Hypothalamus (tissue), 51 donors: Measurements from ENCODE around the gene DNAJA3.
A peak's percentile ranks its signal among the peaks of the same experiment; 100 is the strongest.

Source experiments
- DNase-seq, 51 donors: peaks; one replicate each; lab custom pipeline; 2025; lab: John Stamatoyannopoulos, UW

Gene DNAJA3

GRCh38 chr16:4425378-4426020 is at the start of gene DNAJA3:
TSS of gene DNAJA3 (plus strand) at chr16:4425868. CDS start at chr16:4425882, 14 bp downstream.
- peak; percentile 65 to 99 (median 89) for DNase-seq

DNA sequence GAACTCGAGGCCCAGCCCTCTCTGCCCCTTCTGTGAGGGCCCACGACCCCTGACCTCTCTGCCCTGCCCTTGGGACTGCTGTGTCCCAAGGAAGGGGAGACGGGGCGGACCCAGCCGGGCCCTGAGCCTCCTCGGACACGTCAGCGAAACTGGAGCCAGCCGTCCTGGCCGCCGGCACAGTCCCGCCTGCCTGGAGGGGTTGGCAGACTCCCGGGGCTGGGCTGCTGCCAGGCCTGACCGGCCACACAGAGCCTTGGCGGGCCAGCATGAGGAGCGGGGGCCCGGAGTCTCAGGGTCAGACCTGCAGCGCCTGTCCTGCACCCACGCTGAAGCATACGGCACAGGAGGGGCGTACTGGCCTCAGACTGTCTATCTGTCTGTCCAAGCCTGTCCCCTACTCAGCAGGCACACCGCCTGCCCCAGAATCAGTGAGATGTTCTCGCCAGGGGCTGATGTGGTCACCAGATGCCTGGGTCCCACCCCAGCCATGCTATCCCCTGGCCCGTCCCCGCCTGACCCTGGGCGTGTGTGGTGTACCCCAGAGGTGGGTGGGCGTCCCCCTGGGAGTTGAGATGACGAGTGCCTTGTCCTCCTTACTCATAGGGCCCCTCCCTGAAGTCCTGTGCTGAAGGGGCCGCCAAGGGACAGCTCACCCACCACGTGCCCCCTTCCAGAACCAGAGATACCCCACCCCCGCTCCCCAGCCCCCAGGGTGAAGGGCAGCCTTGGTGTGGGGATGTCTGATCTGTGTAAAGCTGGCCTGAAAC is 49.4 kb upstream of the DNAJA3 start:
- DNase-seq = peak in 48 of 51 donors; percentile 21 to 90 (median 77)

GRCh38 chr16:4376893-4377572 is 48.6 kb upstream of the DNAJA3 start:
- no peak for DNase-seq

DNA sequence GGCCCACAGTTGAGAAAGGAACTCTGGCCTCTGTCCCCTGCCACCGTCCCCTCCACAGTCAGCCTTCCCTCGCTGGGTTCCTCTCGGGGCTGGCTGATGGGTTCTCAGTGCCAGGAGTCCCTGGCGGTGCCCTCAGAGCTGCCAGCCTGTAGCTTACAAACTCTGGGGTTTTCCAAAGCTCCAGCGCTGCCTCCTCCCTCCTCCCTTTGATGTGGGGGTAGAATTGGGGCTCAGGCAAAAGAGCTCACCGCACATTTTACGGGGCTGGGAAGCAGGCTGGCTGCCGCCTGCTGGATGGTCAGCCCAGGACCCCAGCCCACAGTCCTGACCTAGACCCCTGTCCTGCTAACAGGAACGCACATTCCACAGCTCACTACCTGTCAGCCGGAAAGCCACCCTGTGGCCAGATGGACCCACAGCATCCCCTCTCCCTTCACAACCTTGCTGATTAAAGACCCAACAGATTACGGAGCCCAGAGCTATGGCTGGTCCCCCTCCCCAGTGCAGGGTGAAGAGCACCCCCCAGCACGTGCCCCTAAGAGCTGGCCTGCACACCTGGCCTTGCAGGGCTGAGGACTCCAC is 48.0 kb upstream of the DNAJA3 start:
- peak in 13 of 51 donors; percentile 12 to 45 (median 26) for DNase-seq

- DNase-seq = no peak
Measured at GRCh38 chr16:4378161-4378666, 47.5 kb upstream of the DNAJA3 start.

DNA sequence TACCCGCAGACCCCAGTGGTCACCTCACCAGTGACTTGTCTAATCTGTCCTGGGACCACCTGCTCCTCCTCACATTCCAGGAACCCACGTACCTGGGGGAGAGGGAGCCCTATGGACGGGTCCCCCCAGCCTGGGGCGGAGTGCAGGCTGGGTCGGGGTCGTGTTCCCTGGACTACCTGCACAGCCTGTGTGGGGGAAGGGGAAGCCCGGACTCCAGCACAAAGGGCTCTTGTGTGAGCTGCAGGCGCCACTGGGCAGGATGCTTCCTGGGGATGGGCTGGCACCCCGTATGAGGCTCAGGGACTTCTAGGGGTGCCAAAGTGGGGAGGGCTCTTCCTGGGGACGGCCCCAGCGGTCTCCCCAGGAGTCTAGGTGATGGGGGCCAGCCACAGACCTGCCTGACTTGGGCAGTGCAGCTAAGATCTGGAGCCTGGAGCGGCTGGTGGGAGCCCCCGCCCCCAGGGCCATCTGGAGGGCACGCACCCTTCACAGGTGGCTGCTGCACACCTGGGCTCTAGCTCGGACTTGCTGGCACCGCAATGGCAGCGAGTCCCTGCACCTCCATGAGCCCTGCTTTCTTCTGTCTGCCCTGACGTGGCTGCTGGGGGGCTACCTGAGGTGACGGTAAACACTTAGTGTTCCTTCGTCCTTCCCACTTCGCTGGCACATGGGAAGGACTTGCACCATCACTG is 46.5 kb upstream of the DNAJA3 start:
- no peak for DNase-seq

- DNase-seq = no peak
Measured at GRCh38 chr16:4380119-4381063, 45.3 kb upstream of the DNAJA3 start.

GRCh38 chr16:4381072-4381934 is 44.4 kb upstream of the DNAJA3 start:
- DNase-seq = peak in 34 of 51 donors; percentile 11 to 76 (median 48)

DNA sequence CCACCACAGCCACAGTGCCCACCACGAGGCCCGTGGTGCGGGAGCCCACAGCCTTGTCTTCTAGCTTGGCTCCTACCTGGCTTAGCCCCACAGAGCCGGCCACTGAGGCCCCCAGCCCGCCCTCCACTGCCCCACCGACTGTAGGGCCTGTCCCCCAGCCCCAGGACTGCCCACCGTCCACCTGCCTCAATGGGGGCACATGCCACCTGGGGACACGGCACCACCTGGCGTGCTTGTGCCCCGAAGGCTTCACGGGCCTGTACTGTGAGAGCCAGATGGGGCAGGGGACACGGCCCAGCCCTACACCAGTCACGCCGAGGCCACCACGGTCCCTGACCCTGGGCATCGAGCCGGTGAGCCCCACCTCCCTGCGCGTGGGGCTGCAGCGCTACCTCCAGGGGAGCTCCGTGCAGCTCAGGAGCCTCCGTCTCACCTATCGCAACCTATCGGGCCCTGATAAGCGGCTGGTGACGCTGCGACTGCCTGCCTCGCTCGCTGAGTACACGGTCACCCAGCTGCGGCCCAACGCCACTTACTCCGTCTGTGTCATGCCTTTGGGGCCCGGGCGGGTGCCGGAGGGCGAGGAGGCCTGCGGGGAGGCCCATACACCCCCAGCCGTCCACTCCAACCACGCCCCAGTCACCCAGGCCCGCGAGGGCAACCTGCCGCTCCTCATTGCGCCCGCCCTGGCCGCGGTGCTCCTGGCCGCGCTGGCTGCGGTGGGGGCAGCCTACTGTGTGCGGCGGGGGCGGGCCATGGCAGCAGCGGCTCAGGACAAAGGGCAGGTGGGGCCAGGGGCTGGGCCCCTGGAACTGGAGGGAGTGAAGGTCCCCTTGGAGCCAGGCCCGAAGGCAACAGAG is 43.5 kb upstream of the DNAJA3 start:
- no peak for DNase-seq

DNA sequence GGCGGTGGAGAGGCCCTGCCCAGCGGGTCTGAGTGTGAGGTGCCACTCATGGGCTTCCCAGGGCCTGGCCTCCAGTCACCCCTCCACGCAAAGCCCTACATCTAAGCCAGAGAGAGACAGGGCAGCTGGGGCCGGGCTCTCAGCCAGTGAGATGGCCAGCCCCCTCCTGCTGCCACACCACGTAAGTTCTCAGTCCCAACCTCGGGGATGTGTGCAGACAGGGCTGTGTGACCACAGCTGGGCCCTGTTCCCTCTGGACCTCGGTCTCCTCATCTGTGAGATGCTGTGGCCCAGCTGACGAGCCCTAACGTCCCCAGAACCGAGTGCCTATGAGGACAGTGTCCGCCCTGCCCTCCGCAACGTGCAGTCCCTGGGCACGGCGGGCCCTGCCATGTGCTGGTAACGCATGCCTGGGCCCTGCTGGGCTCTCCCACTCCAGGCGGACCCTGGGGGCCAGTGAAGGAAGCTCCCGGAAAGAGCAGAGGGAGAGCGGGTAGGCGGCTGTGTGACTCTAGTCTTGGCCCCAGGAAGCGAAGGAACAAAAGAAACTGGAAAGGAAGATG is 42.8 kb upstream of the DNAJA3 start:
- no peak for DNase-seq

DNA sequence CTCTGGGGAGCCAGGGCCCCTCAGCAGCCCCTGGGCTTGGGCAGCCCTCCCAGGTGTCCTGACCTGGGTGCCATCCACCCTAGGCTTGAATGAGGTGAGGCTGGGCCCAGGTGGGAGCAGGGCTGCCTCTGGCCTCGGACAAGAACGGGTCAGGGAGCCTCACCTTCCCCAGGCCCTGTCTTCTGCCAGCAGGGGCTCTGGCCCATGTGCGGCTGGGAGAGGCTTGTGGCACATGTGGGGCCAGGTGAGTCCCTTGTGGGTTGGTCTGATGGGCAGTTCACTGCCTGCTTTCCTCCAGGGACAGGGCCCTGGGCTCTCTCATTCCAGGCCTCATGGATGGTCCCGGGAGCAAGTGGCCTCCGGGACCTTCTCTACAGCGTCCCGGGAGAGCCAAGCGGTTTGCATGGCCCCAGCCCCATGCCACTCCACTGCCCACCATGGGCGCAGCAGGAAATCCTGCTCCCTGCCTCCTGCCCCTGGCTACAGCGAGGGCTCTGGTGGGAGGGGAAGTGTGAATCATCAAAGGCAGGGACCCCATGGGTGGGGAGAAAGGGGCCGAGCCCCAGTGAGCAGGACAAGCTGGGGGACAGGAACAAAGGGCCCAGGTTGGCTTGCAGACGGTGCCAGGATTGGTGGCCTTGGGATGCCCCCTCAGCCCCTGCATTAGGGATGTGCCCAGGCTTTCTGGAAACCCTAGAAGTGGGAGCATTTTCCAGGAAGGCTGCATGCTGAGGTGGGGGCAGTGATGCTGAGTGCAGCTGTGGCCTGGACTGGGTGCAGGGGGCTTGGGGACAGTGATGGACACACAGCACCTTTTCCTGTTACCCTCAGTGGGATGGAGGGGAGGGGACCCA is 41.9 kb upstream of the DNAJA3 start:
- no peak for DNase-seq

DNA sequence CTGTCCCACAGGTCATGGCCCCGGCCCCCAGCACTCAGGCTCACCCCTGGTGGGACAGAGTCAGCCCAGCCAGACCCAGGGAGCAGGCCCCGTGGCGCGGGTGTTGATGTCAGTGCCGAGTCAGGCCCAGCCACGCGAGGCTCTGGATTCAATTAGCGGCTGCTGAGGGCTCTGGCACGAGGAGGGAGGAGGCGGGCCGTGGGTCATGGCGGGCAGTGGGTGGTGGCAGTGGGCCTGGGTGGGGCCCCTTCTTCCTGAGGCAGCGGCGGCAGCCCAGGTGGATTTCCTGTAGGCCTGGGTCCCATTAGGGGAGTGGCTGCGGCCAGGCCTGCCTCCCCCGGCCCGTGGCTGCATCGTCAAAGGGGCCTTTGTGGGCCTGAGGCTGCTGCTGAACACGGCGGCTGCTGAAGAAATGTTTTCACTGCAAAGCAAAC is 41.1 kb upstream of the DNAJA3 start:
- peak in 1 of 51 donors; percentile 37 for DNase-seq

DNA sequence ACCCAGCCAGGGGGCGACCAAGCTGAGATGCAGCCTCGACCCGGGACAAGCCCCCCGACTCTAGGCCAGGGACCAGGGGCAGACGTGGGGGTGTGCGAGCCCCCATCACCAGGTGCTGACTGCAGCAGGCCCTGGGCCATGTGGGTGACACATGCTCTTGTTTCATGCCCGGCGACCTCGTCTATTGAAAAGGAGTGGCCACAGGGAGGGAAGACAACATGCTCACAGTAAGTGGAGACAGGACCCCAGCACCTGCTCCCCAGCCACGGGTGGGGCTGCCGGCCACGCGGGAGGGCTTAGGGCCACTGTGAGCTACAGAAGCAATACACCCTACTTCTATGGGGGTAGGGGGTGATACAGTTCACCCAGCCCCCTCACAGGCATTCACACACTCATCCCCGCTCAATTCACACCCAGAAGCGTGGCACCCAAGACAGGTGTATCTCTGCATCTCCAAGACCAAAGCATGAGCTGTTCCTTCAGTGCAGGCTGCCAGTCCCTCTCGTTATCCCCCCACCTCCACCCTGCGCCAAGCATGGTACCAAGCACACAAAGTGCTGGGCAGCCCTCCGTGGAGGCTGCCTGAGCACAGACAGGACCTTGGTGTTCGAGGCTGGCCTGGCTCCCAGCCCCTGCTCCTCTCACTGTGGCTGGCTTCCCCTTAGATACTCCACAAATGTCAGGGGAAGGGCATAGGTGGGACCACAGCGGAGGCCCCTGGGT is 40.4 kb upstream of the DNAJA3 start:
- DNase-seq = no peak

DNA sequence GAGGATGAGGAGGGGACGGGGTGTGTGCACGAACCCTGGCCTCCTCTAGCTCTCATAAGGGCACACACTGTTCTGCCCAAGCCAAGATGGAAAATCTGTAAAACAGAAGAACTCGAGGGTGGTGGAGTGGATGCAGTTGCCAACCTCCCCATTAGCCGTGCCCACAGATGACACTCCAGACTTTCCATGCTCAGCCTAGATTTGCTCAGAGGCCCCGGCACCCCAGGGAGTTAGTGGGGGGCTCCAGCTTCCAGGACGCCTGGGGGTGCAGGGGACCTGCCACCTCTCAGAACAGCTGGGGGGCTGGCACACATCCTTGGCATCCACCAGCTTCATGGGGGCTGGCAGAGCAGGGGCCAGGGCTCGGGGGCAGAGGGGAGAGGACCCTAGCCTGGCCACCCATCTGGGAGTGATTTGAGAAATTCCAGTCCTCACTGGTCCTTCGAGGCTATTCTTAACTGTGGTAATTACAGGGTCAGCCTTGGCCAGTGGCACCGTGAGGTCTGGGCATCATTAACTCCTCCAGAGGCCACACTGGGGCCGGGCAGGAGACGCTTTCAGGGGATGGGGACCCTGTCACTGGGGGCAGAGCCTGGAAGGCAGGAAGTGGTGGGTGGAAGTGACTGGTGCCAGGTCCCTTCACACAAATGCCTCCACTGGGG is 39.7 kb upstream of the DNAJA3 start:
- DNase-seq = no peak

GRCh38 chr16:4386451-4386805 is 39.2 kb upstream of the DNAJA3 start:
- no peak for DNase-seq
